ENCODE data around the gene SORCS2. TPM values are rescaled to one million over a fixed set of nuclear protein-coding genes. Genes with fewer than 3 reads are reported as not detected.

Gene SORCS2
- total and polyA plus RNA-seq, 2 of the 13 experiments (the other 11 are each of a cell fraction or from before 2014, with no cell fraction given) = 0.82 to 1.0 TPM

- Histone ChIP-seq H3K4me3 (replicated peaks in 1 of 3; ENCODE audit: insufficient read depth in 1 of 3, low read depth in 2 of 3, low read length in 3 of 3) (no peak overlapping the region), H3K27me3 (ENCODE audit: control insufficient read depth in 1 of 2, insufficient read depth in 2 of 2, low read length in 2 of 2) (peaks cover 9 to 59% of the 10 kb centered on the region in 2 experiments; a peak in 4 of 5 replicates), H3K9ac (ENCODE audit: insufficient read depth, low read depth, low read length) (no peak overlapping the region), H3K27ac (ENCODE audit: extremely low read length, insufficient read depth, low read length) (no peak overlapping the region), H2AFZ (ENCODE audit: low read length) (no peak overlapping the region), H4K20me1 (ENCODE audit: insufficient read depth, low read length) (no peaks in the 10 kb centered on the region), H3K4me2 (ENCODE audit: low read depth, low read length) (no peak overlapping the region), H3K4me1 (ENCODE audit: insufficient read depth, low read length) (no peaks in the 10 kb centered on the region), H3K9me3 (ENCODE audit: low read length) (no peaks in the 10 kb centered on the region), H3K36me3 (replicated peaks in 1 of 2; ENCODE audit: control insufficient read depth in 1 of 2, insufficient read depth in 2 of 2, low read length in 2 of 2) (no peaks in the 10 kb centered on the region), H3K79me2 (ENCODE audit: insufficient read depth, low read length) (no peaks in the 10 kb centered on the region)
- intact Hi-C loops (cut with micrococcal nuclease; ENCODE audit: unreplicated experiment) (no loop called here), in situ Hi-C loops (cut with HindIII; ENCODE audit: extremely low pct_ligation_motif_present, low pct_unique_long_range_greater_than_20kb) (no loop called here)
- TF ChIP-seq NFATC3 (CRISPR knock-in tag; IDR thresholded peaks at IDR 0.05) = no peak
- TF ChIP-seq ARNT (IDR thresholded peaks at IDR 0.05) = no peak
- no peak for TF ChIP-seq BCLAF1 (IDR thresholded peaks at IDR 0.05)
- TF ChIP-seq ELF4 (CRISPR knock-in tag; IDR thresholded peaks at IDR 0.05; ENCODE audit: borderline replicate concordance) = no peak
- TF ChIP-seq GPN1 (CRISPR knock-in tag; IDR thresholded peaks at IDR 0.05; ENCODE audit: borderline replicate concordance) = no peak
- TF ChIP-seq ZNF33A (CRISPR knock-in tag; IDR thresholded peaks at IDR 0.05; ENCODE audit: borderline replicate concordance) = no peak
- no peak for TF ChIP-seq MBD4 (IDR thresholded peaks at IDR 0.05; ENCODE audit: borderline replicate concordance, low read length)
- TF ChIP-seq TBP (CRISPR knock-in tag; IDR thresholded peaks at IDR 0.05) = no peak
- no peak for TF ChIP-seq ZBTB7A (CRISPR knock-in tag; IDR thresholded peaks at IDR 0.05)
- 0% methylated on average over 9 of the region's 11 CpGs for WGBS (ENCODE audit: low lambda C conversion rate)
- BruUV-seq (replicated peaks) = no TSS peak
- ChIA-PET CTCF (ENCODE audit: low intra/inter-chr PET ratio, low total read pairs) (no interaction called here), POLR2A (no interaction called here)
- ATAC-seq (no peak), DNase-seq (ENCODE audit: low spot score) (no peak), FAIRE-seq (no peak)
These were observed 70.8 kb downstream of the SORCS2 start for GRCh38 chr4:7263166-7263565.
